Measurements from ENCODE around the gene GAL3ST1.

DNA sequence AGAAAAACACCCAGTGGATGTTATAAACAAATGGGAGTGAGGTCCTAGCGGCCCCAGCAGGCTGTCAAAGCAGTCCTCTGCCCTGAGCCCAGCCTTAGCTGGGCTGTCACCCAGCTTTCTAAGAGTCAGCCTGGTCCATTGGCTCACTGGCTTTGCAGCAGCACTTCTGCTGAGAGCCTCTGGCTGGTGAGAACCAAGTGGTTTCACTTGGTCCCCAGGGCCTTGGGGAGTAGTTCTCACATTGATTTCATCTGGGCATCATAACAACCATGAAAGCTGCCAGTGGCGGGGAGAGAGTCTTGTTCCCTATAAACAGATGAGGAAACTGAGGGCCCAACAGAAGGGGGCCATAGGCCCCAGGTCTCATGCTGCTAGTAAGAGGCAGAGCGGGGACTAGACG, 39.3 kb downstream of the GAL3ST1 start:
- TF ChIP-seq, protein P1, sequence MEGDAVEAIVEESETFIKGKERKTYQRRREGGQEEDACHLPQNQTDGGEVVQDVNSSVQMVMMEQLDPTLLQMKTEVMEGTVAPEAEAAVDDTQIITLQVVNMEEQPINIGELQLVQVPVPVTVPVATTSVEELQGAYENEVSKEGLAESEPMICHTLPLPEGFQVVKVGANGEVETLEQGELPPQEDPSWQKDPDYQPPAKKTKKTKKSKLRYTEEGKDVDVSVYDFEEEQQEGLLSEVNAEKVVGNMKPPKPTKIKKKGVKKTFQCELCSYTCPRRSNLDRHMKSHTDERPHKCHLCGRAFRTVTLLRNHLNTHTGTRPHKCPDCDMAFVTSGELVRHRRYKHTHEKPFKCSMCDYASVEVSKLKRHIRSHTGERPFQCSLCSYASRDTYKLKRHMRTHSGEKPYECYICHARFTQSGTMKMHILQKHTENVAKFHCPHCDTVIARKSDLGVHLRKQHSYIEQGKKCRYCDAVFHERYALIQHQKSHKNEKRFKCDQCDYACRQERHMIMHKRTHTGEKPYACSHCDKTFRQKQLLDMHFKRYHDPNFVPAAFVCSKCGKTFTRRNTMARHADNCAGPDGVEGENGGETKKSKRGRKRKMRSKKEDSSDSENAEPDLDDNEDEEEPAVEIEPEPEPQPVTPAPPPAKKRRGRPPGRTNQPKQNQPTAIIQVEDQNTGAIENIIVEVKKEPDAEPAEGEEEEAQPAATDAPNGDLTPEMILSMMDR (IDR thresholded peaks at IDR 0.05; ENCODE audit: low read depth, low read length, missing input control), result no peak
- TF ChIP-seq, protein P2, sequence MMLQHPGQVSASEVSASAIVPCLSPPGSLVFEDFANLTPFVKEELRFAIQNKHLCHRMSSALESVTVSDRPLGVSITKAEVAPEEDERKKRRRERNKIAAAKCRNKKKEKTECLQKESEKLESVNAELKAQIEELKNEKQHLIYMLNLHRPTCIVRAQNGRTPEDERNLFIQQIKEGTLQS (IDR thresholded peaks at IDR 0.05), result no peak

Measured in liver (tissue), 3 donors.